ENCODE results near the gene TLE2. TPM values are rescaled to one million over a fixed set of nuclear protein-coding genes. Genes with fewer than 3 reads are reported as not detected.

The TLE2 gene
- total and polyA plus RNA-seq, 2 of the 4 experiments (the other 2 are of a cell fraction): under 0.01 to 0.41 TPM

GRCh38 chr19:3006075-3006767 lies 22.9 kb downstream of the TLE2 start:
- Histone ChIP-seq H3K79me1 (ENCODE audit: low read depth in 1 of 2, low read length in 2 of 2) (no peaks in the 10 kb centered on the region), H3K9ac (ENCODE audit: low read depth, low read length) (no peak overlapping the region), H3K23ac (ENCODE audit: low read depth, low read length) (no peak overlapping the region), H3K9me3 (ENCODE audit: control insufficient read depth, insufficient read depth, low read length) (no peaks in the 10 kb centered on the region), H2BK20ac (ENCODE audit: low read depth, low read length) (no peak overlapping the region), H2BK120ac (ENCODE audit: low read depth, low read length) (no peak overlapping the region), H2AFZ (replicated peaks; ENCODE audit: low read length, poor library complexity) (no peak overlapping the region), H3K36me3 (ENCODE audit: control insufficient read depth, insufficient read depth, low read length) (no peaks in the 10 kb centered on the region), H3K4me2 (ENCODE audit: low read depth, low read length) (no peak overlapping the region), H3K18ac (ENCODE audit: low read depth, low read length) (no peak overlapping the region), H2BK5ac (ENCODE audit: low read depth, low read length, poor library complexity, severe bottlenecking) (no peak overlapping the region), H4K20me1 (ENCODE audit: insufficient read depth, low read length) (no peaks in the 10 kb centered on the region), H4K5ac (ENCODE audit: low read depth, low read length) (no peak overlapping the region), H3K56ac (ENCODE audit: extremely low read depth, insufficient read depth, low read length) (no peak overlapping the region), H2AK9ac (replicated peaks; ENCODE audit: low read depth, low read length, poor library complexity) (no peak overlapping the region), H3K9me1 (ENCODE audit: insufficient read depth, low read length) (no peaks in the 10 kb centered on the region), H3K14ac (replicated peaks; ENCODE audit: low read depth, low read length) (no peak overlapping the region), H3K27ac (ENCODE audit: insufficient read depth, low read length) (no peak overlapping the region), H4K91ac (ENCODE audit: insufficient read depth, low read depth, low read length) (no peak overlapping the region), H3K4ac (ENCODE audit: low read depth, low read length) (no peak overlapping the region), H3K27me3 (ENCODE audit: control insufficient read depth, insufficient read depth, low read length) (peaks cover 12% of the 10 kb centered on the region; the same call in 1 of the 2 replicates), H2BK15ac (ENCODE audit: low read depth, low read length) (no peak overlapping the region), H3K4me1 (ENCODE audit: control insufficient read depth, insufficient read depth, low read length) (no peaks in the 10 kb centered on the region), H2AK5ac (ENCODE audit: low read depth, low read length) (no peak overlapping the region), H4K8ac (ENCODE audit: low read depth in 2 of 2, low read length in 2 of 2) (no peak overlapping the region), H3K4me3 (ENCODE audit: insufficient read depth, low read depth, low read length) (no peak overlapping the region)
- dilution Hi-C loops (cut with HindIII; ENCODE audit: low sequenced_read_pairs, unreplicated experiment) (no loop called here), in situ Hi-C loops (cut with MboI; ENCODE audit: low sequenced_read_pairs) (no loop called here), intact Hi-C loops (cut with micrococcal nuclease) (no loop called here)
- POLR2A ChIA-PET (ENCODE audit: unreplicated experiment): interaction anchor here (0.5 to 0.6 kb wide), 2 partner anchors 24 to 245 kb away, joined by 3 to 40 read pairs; no protein-coding TSS in a partner anchor
- BruUV-seq (replicated peaks): no TSS peak
- ATAC-seq (ENCODE audit: low read depth) (no peak), DNase-seq (no peak)
- TF ChIP-seq MAFK (IDR thresholded peaks at IDR 0.05; ENCODE audit: low read depth, low read length): no peak
- TF ChIP-seq CEBPB (IDR thresholded peaks at IDR 0.05; ENCODE audit: low read depth, low read length): no peak
- TF ChIP-seq SMC3 (IDR thresholded peaks at IDR 0.05; ENCODE audit: low read depth, low read length): no peak
- no peak for TF ChIP-seq NFE2L2 (IDR thresholded peaks at IDR 0.05; ENCODE audit: low read depth, low read length)
- 85% methylated on average over 9 of the region's 37 CpGs; no CpG with 5 or more reads in 1 of the 2 experiments for WGBS, 2 experiments (ENCODE audit: extremely low coverage in 2 of 2, insufficient read length in 1 of 2)
- CTCF ChIA-PET: no interaction called here
